ENCODE results near the gene LOXHD1. TPM values are rescaled to one million over a fixed set of nuclear protein-coding genes. Genes with fewer than 3 reads are reported as not detected.

The LOXHD1 gene
- total RNA-seq, 1 experiment from 2014 or later = 0.35 TPM

DNA sequence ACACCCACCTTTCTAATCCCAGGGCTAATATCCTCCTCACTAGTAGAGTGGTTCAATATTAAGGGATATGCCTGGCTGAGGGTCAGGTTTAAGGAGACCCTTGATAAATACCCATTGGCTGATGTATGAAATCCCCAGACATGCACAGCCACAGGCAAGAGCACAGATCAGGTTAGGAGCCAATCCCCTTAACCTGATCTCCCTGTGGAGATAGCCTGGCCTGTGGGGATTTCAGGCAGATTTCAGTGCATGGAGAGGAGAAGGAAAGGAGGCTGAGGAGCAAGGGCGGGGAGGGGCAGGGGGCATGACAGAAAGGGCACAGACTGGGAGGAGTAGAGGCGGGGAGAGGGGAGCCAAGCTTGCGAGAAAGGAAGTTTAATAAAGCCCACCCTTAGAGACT lies 129.0 kb downstream of the LOXHD1 start (continued):
- TF ChIP-seq, protein P1, sequence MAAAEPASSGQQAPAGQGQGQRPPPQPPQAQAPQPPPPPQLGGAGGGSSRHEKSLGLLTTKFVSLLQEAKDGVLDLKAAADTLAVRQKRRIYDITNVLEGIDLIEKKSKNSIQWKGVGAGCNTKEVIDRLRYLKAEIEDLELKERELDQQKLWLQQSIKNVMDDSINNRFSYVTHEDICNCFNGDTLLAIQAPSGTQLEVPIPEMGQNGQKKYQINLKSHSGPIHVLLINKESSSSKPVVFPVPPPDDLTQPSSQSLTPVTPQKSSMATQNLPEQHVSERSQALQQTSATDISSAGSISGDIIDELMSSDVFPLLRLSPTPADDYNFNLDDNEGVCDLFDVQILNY (CRISPR knock-in tag; IDR thresholded peaks at IDR 0.05) = no peak
- TF ChIP-seq, protein P2, sequence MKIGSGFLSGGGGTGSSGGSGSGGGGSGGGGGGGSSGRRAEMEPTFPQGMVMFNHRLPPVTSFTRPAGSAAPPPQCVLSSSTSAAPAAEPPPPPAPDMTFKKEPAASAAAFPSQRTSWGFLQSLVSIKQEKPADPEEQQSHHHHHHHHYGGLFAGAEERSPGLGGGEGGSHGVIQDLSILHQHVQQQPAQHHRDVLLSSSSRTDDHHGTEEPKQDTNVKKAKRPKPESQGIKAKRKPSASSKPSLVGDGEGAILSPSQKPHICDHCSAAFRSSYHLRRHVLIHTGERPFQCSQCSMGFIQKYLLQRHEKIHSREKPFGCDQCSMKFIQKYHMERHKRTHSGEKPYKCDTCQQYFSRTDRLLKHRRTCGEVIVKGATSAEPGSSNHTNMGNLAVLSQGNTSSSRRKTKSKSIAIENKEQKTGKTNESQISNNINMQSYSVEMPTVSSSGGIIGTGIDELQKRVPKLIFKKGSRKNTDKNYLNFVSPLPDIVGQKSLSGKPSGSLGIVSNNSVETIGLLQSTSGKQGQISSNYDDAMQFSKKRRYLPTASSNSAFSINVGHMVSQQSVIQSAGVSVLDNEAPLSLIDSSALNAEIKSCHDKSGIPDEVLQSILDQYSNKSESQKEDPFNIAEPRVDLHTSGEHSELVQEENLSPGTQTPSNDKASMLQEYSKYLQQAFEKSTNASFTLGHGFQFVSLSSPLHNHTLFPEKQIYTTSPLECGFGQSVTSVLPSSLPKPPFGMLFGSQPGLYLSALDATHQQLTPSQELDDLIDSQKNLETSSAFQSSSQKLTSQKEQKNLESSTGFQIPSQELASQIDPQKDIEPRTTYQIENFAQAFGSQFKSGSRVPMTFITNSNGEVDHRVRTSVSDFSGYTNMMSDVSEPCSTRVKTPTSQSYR (CRISPR knock-in tag; IDR thresholded peaks at IDR 0.05) = no peak

- Mint-ChIP-seq H3K4me3 (no peak overlapping the region), H3K27me3 (ENCODE audit: low read depth) (no peaks in the 10 kb centered on the region), H3K9me3 (no peaks in the 10 kb centered on the region), H3K36me3 (no peaks in the 10 kb centered on the region), H3K27ac (no peak overlapping the region), H3K4me1 (no peaks in the 10 kb centered on the region)
- DNase-seq (ENCODE audit: low spot score) = no peak
- POLR2A ChIA-PET = no interaction called here
- no peak for ATAC-seq
- CTCF ChIA-PET = interaction anchor here (0.8 to 6.3 kb wide), 2 partner anchors 137 to 238 kb away, joined by 3 to 45 read pairs; partner anchors contain the start of gene LOXHD1
- TF ChIP-seq GTF2I (CRISPR knock-in tag; conservative IDR thresholded peaks at IDR 0.05) = no peak
- TF ChIP-seq, protein P3, sequence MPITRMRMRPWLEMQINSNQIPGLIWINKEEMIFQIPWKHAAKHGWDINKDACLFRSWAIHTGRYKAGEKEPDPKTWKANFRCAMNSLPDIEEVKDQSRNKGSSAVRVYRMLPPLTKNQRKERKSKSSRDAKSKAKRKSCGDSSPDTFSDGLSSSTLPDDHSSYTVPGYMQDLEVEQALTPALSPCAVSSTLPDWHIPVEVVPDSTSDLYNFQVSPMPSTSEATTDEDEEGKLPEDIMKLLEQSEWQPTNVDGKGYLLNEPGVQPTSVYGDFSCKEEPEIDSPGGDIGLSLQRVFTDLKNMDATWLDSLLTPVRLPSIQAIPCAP (CRISPR knock-in tag; IDR thresholded peaks at IDR 0.05) = no peak
These were observed 137.2 kb downstream of the LOXHD1 start for GRCh38 chr18:46519870-46520269.

- TF ChIP-seq CREM (CRISPR knock-in tag; IDR thresholded peaks at IDR 0.05) (no peak), NFYB (CRISPR knock-in tag; conservative IDR thresholded peaks at IDR 0.05; ENCODE audit: low read depth) (no peak)
- DNase-seq (ENCODE audit: low spot score) = peak; percentile 38
- Mint-ChIP-seq H3K9me3 (no peaks in the 10 kb centered on the region; the same call in 1 of the 2 replicates), H3K4me1 (no peaks in the 10 kb centered on the region), H3K27ac (no peak overlapping the region), H3K4me3 (no peak overlapping the region), H3K36me3 (no peaks in the 10 kb centered on the region), H3K27me3 (ENCODE audit: low read depth) (peaks cover 2% of the 10 kb centered on the region)
- CTCF ChIA-PET = interaction anchor here (0.6 to 6.3 kb wide), 28 partner anchors 9 to 345 kb away, joined by 3 to 45 read pairs (median 5); partner anchors contain the start of gene LOXHD1
- peak; percentile 68 for ATAC-seq
- POLR2A ChIA-PET = no interaction called here
These were observed 138.6 kb downstream of the LOXHD1 start for GRCh38 chr18:46518438-46518837.

DNA sequence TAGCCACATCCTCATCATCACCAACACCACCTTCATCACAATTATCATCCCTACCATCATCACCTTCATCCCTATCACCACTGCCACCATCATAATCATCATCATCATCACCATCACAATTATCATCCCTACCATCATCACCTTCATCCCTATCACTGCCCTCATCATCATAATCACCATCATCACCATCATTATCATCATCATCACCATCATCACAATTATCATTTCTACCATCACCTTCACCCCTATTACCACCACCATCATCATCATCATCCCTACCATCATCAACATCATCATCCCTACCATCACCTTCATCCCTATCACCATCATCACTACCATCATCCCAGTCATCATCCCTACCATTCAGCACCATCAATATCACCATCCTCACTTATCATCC lies 140.5 kb downstream of the LOXHD1 start:
- Mint-ChIP-seq H3K27ac (no peak overlapping the region), H3K9me3 (peaks cover 13% of the 10 kb centered on the region), H3K4me1 (no peaks in the 10 kb centered on the region), H3K27me3 (ENCODE audit: low read depth) (peaks cover 2% of the 10 kb centered on the region), H3K4me3 (no peak overlapping the region), H3K36me3 (0 out of 2 replicates have a peak, but pooled peaks cover 3% of the 10 kb centered on the region)
- ATAC-seq (no peak), DNase-seq (ENCODE audit: low spot score) (no peak)
- TF ChIP-seq NFATC4 (CRISPR knock-in tag; IDR thresholded peaks at IDR 0.05) = no peak
- TF ChIP-seq, protein P4, sequence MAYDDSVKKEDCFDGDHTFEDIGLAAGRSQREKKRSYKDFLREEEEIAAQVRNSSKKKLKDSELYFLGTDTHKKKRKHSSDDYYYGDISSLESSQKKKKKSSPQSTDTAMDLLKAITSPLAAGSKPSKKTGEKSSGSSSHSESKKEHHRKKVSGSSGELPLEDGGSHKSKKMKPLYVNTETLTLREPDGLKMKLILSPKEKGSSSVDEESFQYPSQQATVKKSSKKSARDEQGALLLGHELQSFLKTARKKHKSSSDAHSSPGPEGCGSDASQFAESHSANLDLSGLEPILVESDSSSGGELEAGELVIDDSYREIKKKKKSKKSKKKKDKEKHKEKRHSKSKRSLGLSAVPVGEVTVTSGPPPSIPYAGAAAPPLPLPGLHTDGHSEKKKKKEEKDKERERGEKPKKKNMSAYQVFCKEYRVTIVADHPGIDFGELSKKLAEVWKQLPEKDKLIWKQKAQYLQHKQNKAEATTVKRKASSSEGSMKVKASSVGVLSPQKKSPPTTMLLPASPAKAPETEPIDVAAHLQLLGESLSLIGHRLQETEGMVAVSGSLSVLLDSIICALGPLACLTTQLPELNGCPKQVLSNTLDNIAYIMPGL (CRISPR knock-in tag; IDR thresholded peaks at IDR 0.05) = no peak
- no peak for TF ChIP-seq CREB1 (CRISPR knock-in tag; IDR thresholded peaks at IDR 0.05)
- no peak for TF ChIP-seq EMX1 (CRISPR knock-in tag; IDR thresholded peaks at IDR 0.05)
- TF ChIP-seq, protein P5, sequence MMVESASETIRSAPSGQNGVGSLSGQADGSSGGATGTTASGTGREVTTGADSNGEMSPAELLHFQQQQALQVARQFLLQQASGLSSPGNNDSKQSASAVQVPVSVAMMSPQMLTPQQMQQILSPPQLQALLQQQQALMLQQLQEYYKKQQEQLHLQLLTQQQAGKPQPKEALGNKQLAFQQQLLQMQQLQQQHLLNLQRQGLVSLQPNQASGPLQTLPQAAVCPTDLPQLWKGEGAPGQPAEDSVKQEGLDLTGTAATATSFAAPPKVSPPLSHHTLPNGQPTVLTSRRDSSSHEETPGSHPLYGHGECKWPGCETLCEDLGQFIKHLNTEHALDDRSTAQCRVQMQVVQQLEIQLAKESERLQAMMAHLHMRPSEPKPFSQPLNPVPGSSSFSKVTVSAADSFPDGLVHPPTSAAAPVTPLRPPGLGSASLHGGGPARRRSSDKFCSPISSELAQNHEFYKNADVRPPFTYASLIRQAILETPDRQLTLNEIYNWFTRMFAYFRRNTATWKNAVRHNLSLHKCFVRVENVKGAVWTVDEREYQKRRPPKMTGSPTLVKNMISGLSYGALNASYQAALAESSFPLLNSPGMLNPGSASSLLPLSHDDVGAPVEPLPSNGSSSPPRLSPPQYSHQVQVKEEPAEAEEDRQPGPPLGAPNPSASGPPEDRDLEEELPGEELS (CRISPR knock-in tag; IDR thresholded peaks at IDR 0.05) = no peak
- no peak for TF ChIP-seq JAZF1 (CRISPR knock-in tag; IDR thresholded peaks at IDR 0.05)
- no peak for TF ChIP-seq ARID4B (CRISPR knock-in tag; IDR thresholded peaks at IDR 0.05; ENCODE audit: borderline replicate concordance)
- CTCF ChIA-PET = interaction anchor here (0.6 to 6.3 kb wide), 14 partner anchors 33 to 236 kb away, joined by 3 to 45 read pairs (median 9); partner anchors contain the start of gene LOXHD1
- POLR2A ChIA-PET = no interaction called here
